K562 (cell line): ENCODE data around the gene RAB24. TPM values are rescaled to one million over a fixed set of nuclear protein-coding genes. Genes with fewer than 3 reads are reported as not detected.

Experiments
- ATF1 ChIP-seq, 2 experiments: fragments of 450-650 bp in 1 of 2; IDR thresholded peaks; 2 replicates each; pipeline ENCODE4 v1.6.1; 2016; ENCODE audit warnings: missing compliant biosample characterization in 1 of 2, missing genetic modification characterization in 1 of 2
- C11orf30 ChIP-seq: fragments of 450-650 bp; IDR thresholded peaks from 2 replicates; pipeline ENCODE4 v1.6.1; 2016; ENCODE audit warnings: low read depth, mild to moderate bottlenecking
- CBFA2T3 ChIP-seq: fragments of 450-650 bp; IDR thresholded peaks from 2 replicates; pipeline ENCODE4 v1.6.1; 2017
- CBX8 ChIP-seq: fragments of 200-600 bp; sonication (generic); IDR thresholded peaks from 2 replicates; pipeline ENCODE4 v1.6.1; 2012; ENCODE audit warnings: borderline replicate concordance, mixed run types, low read depth, mild to moderate bottlenecking, moderate library complexity, mixed read lengths, low read length, control low read depth, inconsistent platforms; ENCODE audit not compliant: poor library complexity, severe bottlenecking; ENCODE audit errors: extremely low read depth
- EP300 ChIP-seq: IDR thresholded peaks from 2 replicates; pipeline ENCODE4 v1.6.1; 2012; ENCODE audit warnings: low read length, improper control_type of control experiment
- FOSL1 ChIP-seq: fragments of 200-800 bp; sonication (Bioruptor generic); conservative IDR thresholded peaks from 2 replicates; pipeline ENCODE4 v1.6.1; 2016; ENCODE audit warnings: missing genetic modification characterization, missing compliant biosample characterization
- HDAC8 ChIP-seq: fragments of 450-650 bp; IDR thresholded peaks from 2 replicates; pipeline ENCODE4 v1.6.1; 2016; ENCODE audit warnings: mild to moderate bottlenecking, missing genetic modification characterization, moderate library complexity, missing compliant biosample characterization
- IRF2 ChIP-seq: sonication (generic); formaldehyde crosslinking; IDR thresholded peaks from 2 replicates; pipeline ENCODE4 v1.8.1; 2022; ENCODE audit warnings: mild to moderate bottlenecking, missing genetic modification reagents
- MTF1 ChIP-seq: fragments of 250-450 bp; sonication (Bioruptor Pico); IDR thresholded peaks from 2 replicates; pipeline ENCODE4 v1.9.0; 2021; ENCODE audit warnings: moderate library complexity, mild to moderate bottlenecking, inconsistent platforms, borderline replicate concordance
- NCOA2 ChIP-seq, 2 experiments: fragments of 450-650 bp; IDR thresholded peaks; 2 replicates each; pipeline ENCODE4 v1.6.1; 2018; ENCODE audit warnings: mild to moderate bottlenecking in 2 of 2, moderate library complexity in 1 of 2; ENCODE audit not compliant: partially characterized antibody in 2 of 2
- NRF1 ChIP-seq, 2 experiments: fragments of 450-650 bp; IDR thresholded peaks in 1 of 2; conservative IDR thresholded peaks in 1 of 2; 2 replicates each; pipeline ENCODE4 v1.6.1; 2014; ENCODE audit warnings: mild to moderate bottlenecking in 2 of 2
- PML ChIP-seq: IDR thresholded peaks from 2 replicates; pipeline ENCODE4 v1.6.1; 2012; ENCODE audit warnings: low read length, inconsistent platforms
- RAD51 ChIP-seq: fragments of 450-650 bp; IDR thresholded peaks from 2 replicates; pipeline ENCODE4 v1.7.1; 2016; ENCODE audit warnings: low read depth, mild to moderate bottlenecking, borderline replicate concordance
- RNF2 ChIP-seq: sonication (generic); IDR thresholded peaks from 2 replicates; pipeline ENCODE4 v1.6.1; 2016
- SLC30A9 ChIP-seq: fragments of 250-450 bp; sonication (Bioruptor Pico); IDR thresholded peaks from 2 replicates; pipeline ENCODE4 v1.8.0; 2022; ENCODE audit warnings: mild to moderate bottlenecking, moderate library complexity
- SMARCA5 ChIP-seq: fragments of 450-650 bp; IDR thresholded peaks from 2 replicates; pipeline ENCODE4 v1.6.1; 2016
- SREBF1 ChIP-seq: fragments of 150-350 bp; IDR thresholded peaks from 2 replicates; pipeline ENCODE4 v1.6.1; 2014; ENCODE audit warnings: antibody characterized with exemption, low read depth, low read length, borderline replicate concordance
- TAF15 ChIP-seq: fragments of 200-400 bp; formaldehyde crosslinking; IDR thresholded peaks from 2 replicates; pipeline ENCODE4 v1.6.1; 2017; ENCODE audit warnings: mild to moderate bottlenecking, low read depth, low read length, moderate library complexity
- TEAD2 ChIP-seq: fragments of 450-650 bp; IDR thresholded peaks from 2 replicates; pipeline ENCODE4 v1.6.1; 2016; ENCODE audit warnings: missing genetic modification characterization, control low read depth, missing compliant biosample characterization
- TRIM28 ChIP-seq: fragments of 450-650 bp; IDR thresholded peaks from 2 replicates; pipeline ENCODE4 v1.6.1; 2017
- TSC22D4 ChIP-seq: fragments of 450-650 bp; IDR thresholded peaks from 2 replicates; pipeline ENCODE4 v1.6.1; 2016; ENCODE audit warnings: missing genetic modification characterization, missing biosample characterization, control low read depth
- U2AF1 ChIP-seq: fragments of 200-400 bp; formaldehyde crosslinking; optimal IDR thresholded peaks from 2 replicates; pipeline ENCODE3; 2017; ENCODE audit warnings: mild to moderate bottlenecking, low read depth, low read length, moderate library complexity
- XRCC5 ChIP-seq: fragments of 200-400 bp; formaldehyde crosslinking; IDR thresholded peaks from 2 replicates; pipeline ENCODE4 v1.6.1; 2017; ENCODE audit warnings: low read depth, mild to moderate bottlenecking, low read length
- ZBTB7A ChIP-seq: IDR thresholded peaks from 2 replicates; pipeline ENCODE4 v1.6.1; 2011; ENCODE audit warnings: low read depth, mild to moderate bottlenecking, low read length, moderate library complexity, borderline replicate concordance; ENCODE audit not compliant: control insufficient read depth
- ZNF239 ChIP-seq: fragments of 250-450 bp; sonication (Bioruptor Pico); IDR thresholded peaks from 2 replicates; pipeline ENCODE4 v1.4.0; 2020; ENCODE audit warnings: mild to moderate bottlenecking
- ZNF263 ChIP-seq: sonication (generic); formaldehyde crosslinking; IDR thresholded peaks from 2 replicates; pipeline ENCODE4 v1.8.0; 2022; ENCODE audit warnings: mild to moderate bottlenecking, missing genetic modification reagents, borderline replicate concordance
- ZNF79 ChIP-seq: fragments of 250-450 bp; sonication (Bioruptor Pico); IDR thresholded peaks from 2 replicates; pipeline ENCODE4 v1.4.0; 2020; ENCODE audit warnings: low read depth, mild to moderate bottlenecking, moderate library complexity
- polyA plus RNA-seq, 8 experiments: library from polyadenylated mRNA; depleted of rRNA in 4 of 8; stranded (reverse) in 5 of 8; unstranded in 3 of 8; fragments of >200 nt; fragmentation: Nextera tagmentation in 2 of 8; fragmentation: Illumina TruSeq in 1 of 8; extraction: Ambion mirVana in 2 of 8; extraction: Trizol in 1 of 8; gene quantifications; 2 replicates each; pipeline versions ENCODE4 v1.2.1 to v1.2.3, GENCODE V29; 2011 to 2014; ENCODE audit warnings: inconsistent platforms in 1 of 8, missing spikeins in 1 of 8
- total RNA-seq, 7 experiments: library from RNA; depleted of rRNA in 6 of 7; stranded (reverse); fragments of >200 nt in 6 of 7; fragmentation: Illumina TruSeq in 2 of 7; extraction: Trizol in 2 of 7; gene quantifications; 2 replicates each; pipeline versions ENCODE4 v1.2.1 to v1.2.3, GENCODE V29; 2011 to 2021; ENCODE audit warnings: low replicate concordance in 1 of 7
- TF ChIP-seq, protein P1 (sequence below): fragments of 450-650 bp; formaldehyde crosslinking; IDR thresholded peaks from 2 replicates; pipeline ENCODE4 v1.4.0; 2022; ENCODE audit warnings: missing genetic modification characterization
- TF ChIP-seq, protein P2 (sequence below): fragments of 250-450 bp; sonication (Bioruptor Pico); IDR thresholded peaks from 2 replicates; pipeline ENCODE4 v1.8.0; 2021; ENCODE audit warnings: moderate library complexity, mild to moderate bottlenecking, inconsistent platforms
- TF ChIP-seq, protein P3 (sequence below), 2 experiments: fragments of 250-450 bp in 1 of 2; fragments of 450-650 bp in 1 of 2; sonication (Bioruptor Pico) in 1 of 2; IDR thresholded peaks; 2 replicates each; pipeline versions ENCODE4 v1.6.1 to v1.8.0; 2016 to 2021; ENCODE audit warnings: mild to moderate bottlenecking in 2 of 2, moderate library complexity in 2 of 2, missing compliant biosample characterization in 1 of 2, missing genetic modification characterization in 1 of 2

Gene RAB24
- total and polyA plus RNA-seq, 9 of the 15 experiments (the other 6 are each of a cell fraction or from before 2014, with no cell fraction given) = 13.9 to 107 (median 34.8) TPM

DNA sequence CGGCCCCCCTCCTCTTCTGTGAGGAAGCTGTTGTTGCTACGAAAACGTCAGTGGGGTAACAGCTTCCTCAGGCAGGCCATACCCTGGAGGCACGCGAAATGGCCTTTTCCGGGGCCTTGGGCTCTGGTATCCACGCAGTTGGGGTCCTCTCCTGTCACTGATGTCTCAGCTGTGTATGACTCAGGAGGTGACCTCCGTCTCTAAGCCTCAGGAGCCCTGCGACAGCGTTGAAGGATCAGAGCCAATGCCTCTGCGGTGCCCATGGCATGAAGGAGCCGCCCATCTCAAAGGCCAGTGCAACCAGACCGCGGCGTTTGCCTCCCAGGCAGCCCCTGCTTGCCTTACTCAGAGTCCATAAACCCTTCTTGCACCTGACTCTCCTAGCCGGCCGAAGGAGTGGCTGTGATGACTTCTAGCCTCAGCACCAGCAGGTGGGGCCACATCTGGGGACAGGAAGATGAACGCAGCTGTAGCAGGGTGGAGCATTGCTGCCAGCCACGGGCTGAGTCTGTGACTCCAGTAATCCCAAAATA is 9.2 kb upstream of the RAB24 start (continued):
- TF ChIP-seq, protein P1, sequence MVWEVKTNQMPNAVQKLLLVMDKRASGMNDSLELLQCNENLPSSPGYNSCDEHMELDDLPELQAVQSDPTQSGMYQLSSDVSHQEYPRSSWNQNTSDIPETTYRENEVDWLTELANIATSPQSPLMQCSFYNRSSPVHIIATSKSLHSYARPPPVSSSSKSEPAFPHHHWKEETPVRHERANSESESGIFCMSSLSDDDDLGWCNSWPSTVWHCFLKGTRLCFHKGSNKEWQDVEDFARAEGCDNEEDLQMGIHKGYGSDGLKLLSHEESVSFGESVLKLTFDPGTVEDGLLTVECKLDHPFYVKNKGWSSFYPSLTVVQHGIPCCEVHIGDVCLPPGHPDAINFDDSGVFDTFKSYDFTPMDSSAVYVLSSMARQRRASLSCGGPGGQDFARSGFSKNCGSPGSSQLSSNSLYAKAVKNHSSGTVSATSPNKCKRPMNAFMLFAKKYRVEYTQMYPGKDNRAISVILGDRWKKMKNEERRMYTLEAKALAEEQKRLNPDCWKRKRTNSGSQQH (CRISPR knock-in tag) = no peak
- TF ChIP-seq, protein P2, sequence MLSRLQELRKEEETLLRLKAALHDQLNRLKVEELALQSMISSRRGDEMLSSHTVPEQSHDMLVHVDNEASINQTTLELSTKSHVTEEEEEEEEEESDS (CRISPR knock-in tag) = no peak
- TF ChIP-seq C11orf30 = peak; percentile 6; the same call in 1 of the 2 replicates
- no peak for TF ChIP-seq SLC30A9 (CRISPR knock-in tag)
- TF ChIP-seq ATF1 (CRISPR knock-in tag; IDR thresholded peaks at IDR 0.05) = no peak
- TF ChIP-seq ATF1 (tag; IDR thresholded peaks at IDR 0.05) = no peak; the same call in 1 of the 2 replicates
- TF ChIP-seq MTF1 = no peak
- no peak; the same call in 1 of the 2 replicates for TF ChIP-seq FOSL1 (tag)
- no peak for TF ChIP-seq RNF2
- TF ChIP-seq XRCC5 = no peak
- TF ChIP-seq SREBF1 = no peak
- TF ChIP-seq ZNF79 (CRISPR knock-in tag) = no peak
- no peak for TF ChIP-seq ZBTB7A
- TF ChIP-seq NCOA2 (IDR thresholded peaks at IDR 0.05; ENCODE audit: partially characterized antibody in 2 of 2) = no peak
- TF ChIP-seq, protein P3, sequence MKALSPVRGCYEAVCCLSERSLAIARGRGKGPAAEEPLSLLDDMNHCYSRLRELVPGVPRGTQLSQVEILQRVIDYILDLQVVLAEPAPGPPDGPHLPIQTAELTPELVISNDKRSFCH (CRISPR knock-in tag; IDR thresholded peaks at IDR 0.05) = no peak
- TF ChIP-seq, protein P3 (tag; IDR thresholded peaks at IDR 0.05) = no peak
- no peak for TF ChIP-seq EP300
- TF ChIP-seq NRF1 (conservative IDR thresholded peaks at IDR 0.05 in 1 of 2, IDR thresholded peaks at IDR 0.05 in 1 of 2) = no peak
- no peak for TF ChIP-seq CBX8
- no peak for TF ChIP-seq IRF2
- TF ChIP-seq TSC22D4 (tag) = no peak
- TF ChIP-seq SMARCA5 = no peak
- TF ChIP-seq TRIM28 = no peak
- no peak for TF ChIP-seq RAD51
- no peak for TF ChIP-seq HDAC8 (tag)
- TF ChIP-seq CBFA2T3 = peak; percentile 67
- TF ChIP-seq ZNF263 = no peak
- TF ChIP-seq PML = no peak
- no peak for TF ChIP-seq U2AF1
- no peak for TF ChIP-seq TAF15
- TF ChIP-seq TEAD2 = no peak
- no peak for TF ChIP-seq ZNF239 (CRISPR knock-in tag)
